ENCODE measurements around the gene ZFYVE28. TPM values are rescaled to one million over a fixed set of nuclear protein-coding genes. Genes with fewer than 3 reads are reported as not detected.

ZFYVE28 gene
- polyA plus RNA-seq, 4 donors: 2.3 to 3.1 (median 2.7) TPM

- no peak for DNase-seq (ENCODE audit: low read depth in 4 of 4, low spot score in 2 of 4)
These were observed 122.9 kb downstream of the ZFYVE28 start for GRCh38 chr4:2295500-2295899.

GRCh38 chr4:2292646-2293108 is 125.8 kb downstream of the ZFYVE28 start:
- DNase-seq (ENCODE audit: low read depth in 4 of 4, low spot score in 2 of 4): no peak

GRCh38 chr4:2291705-2292645 is 126.5 kb downstream of the ZFYVE28 start:
- DNase-seq (ENCODE audit: low read depth in 4 of 4, low spot score in 2 of 4): no peak

GRCh38 chr4:2290974-2291704 is 127.3 kb downstream of the ZFYVE28 start:
- DNase-seq (ENCODE audit: low read depth in 4 of 4, low spot score in 2 of 4): no peak

DNA sequence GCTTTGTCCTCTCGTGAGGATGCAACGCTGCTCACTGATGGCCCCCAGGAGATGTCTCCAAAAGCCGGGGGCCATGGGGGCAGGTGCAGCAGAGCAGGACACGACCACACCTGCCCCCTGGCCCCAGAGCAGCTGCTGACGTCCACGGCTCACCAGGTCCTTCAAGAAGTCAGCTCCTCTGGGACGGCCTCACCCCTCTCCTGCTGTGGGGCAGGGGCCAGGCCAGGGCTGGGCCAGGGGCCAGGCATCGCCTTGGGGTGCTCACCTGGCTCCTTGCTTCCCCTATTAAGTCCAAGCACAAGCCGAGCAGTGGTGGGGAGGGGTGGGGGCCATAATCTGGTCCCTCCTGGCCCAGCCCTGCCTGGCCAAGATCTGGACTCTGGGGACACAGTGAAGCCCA is 128.0 kb downstream of the ZFYVE28 start:
- DNase-seq (ENCODE audit: low read depth in 4 of 4, low spot score in 2 of 4): no peak

GRCh38 chr4:2289955-2290333 is 128.5 kb downstream of the ZFYVE28 start:
- no peak for DNase-seq (ENCODE audit: low read depth in 4 of 4, low spot score in 2 of 4)

DNA sequence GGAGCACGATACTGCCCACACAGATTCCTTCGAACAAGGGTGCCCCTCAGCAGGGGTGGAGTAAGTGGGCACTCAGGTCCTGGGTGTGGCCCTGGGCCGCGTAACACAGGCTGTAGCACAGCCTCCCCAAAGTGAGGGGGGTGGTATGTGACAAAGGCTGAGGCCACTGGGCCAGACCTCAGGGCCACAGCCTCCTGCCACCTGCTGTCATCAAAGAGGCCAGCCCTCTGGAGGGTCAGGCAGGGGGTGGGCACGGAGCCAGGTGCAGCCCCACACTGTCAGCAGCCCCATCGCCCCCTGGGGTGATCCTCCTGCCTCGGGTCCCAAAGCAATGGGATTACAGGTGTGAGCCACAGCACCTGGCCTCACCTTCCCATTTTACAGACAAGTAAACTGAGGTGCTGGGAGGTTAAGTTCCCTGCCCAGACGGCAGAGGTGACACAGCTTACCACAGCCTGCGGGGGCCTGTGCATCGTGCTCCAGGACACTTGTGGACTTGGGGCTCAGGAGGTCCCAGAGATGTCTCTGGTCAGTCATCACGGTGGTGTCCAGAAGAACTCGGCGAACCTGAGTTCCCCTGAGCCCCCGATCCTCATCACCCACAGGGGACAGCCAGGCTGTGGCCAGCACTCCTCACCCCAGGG is 129.0 kb downstream of the ZFYVE28 start:
- no peak for DNase-seq (ENCODE audit: low read depth in 4 of 4, low spot score in 2 of 4)

GRCh38 chr4:2288051-2288541 is 130.3 kb downstream of the ZFYVE28 start:
- no peak for DNase-seq (ENCODE audit: low read depth in 4 of 4, low spot score in 2 of 4)

DNA sequence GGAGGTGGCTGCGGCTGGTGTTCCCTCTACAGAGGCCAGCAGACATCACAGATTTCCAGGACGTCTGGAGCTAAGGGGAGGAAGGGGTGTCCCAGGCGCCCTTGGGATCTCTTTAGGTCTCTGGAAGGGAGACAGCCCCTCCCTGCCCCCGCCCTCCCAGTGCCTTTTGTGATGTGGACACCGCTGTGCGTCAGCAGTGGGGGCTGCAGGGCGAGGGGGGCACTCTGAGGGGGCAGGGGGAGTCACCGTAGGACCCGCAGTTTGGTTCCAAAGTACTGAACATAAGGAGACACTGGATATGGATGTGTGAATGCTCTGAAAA is 130.9 kb downstream of the ZFYVE28 start:
- DNase-seq (ENCODE audit: low read depth in 4 of 4, low spot score in 2 of 4): no peak

GRCh38 chr4:2286904-2287593 is 131.4 kb downstream of the ZFYVE28 start:
- DNase-seq (ENCODE audit: low read depth in 4 of 4, low spot score in 2 of 4): no peak

DNA sequence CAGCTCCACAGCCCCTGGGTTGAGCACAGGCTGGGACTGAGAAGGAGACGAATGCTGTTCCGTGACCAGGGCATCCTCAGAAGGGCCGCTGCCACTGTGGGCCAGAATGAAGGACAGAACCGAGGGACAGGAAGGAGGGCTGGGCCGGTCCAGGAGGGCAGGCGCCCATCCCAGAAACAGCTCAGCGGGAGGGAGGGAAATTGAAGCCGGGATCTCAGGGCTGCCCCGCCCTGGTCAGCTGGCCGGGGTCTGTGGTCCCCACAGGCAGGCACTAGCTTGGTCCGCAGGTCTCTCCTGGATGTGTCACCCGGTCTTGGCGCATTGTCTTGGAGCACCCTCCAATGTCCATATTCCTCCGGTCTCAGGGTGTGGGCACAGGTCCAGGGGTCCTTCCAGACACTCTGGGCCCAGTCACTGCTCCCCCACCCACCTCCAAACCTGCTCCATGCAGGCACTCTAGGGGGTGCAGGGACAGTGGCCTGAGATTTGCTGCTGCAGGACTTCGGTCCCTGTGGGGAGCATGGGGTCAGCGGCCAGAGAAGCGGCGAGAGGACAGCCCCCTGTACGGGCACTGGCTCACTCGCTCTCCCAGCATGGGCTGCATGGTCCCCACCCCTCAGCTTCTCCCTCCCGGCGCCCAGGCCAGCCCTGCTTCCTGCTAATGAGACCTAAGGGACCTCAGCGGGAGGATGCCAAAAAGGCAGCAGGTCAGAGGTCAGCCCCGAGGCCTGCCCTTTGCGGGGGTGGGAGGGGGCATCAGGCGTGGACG is 132.6 kb downstream of the ZFYVE28 start:
- no peak for DNase-seq (ENCODE audit: low read depth in 4 of 4, low spot score in 2 of 4)

DNA sequence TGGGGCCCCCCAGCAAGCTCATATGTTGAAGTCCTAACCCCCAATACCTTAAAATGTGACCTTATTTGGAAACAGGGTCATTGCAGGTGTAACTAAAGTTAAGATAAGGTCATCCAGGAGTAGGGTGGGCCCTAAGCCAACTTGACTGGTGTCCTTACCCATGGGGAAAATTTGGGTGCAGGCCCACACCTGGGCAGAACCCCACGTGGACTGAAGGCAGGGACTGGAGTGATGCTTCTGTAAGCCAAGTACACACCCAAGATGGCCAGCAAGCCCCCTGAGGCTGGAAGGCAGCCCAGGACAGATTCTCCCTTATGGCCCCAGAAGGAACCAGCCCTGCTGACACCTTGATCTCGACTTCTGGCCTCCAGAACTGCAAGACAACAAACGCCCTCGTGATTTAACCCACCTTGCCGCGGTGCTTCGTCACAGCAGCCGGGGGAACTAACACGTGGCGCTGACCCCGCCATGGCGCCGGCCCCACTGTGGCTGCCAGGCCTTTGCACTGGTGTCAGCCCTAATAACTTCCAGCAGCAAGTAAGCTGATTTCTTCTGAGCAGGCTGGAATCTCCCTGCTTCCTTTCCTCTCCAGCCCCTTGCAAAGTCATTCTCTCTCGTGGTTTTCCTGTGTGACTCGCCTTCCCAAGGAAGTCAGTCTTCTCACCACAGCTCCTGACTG is 133.4 kb downstream of the ZFYVE28 start:
- no peak for DNase-seq (ENCODE audit: low read depth in 4 of 4, low spot score in 2 of 4)

- DNase-seq (ENCODE audit: low read depth in 4 of 4, low spot score in 2 of 4): no peak
These were observed 134.1 kb downstream of the ZFYVE28 start for GRCh38 chr4:2284161-2284933.

DNA sequence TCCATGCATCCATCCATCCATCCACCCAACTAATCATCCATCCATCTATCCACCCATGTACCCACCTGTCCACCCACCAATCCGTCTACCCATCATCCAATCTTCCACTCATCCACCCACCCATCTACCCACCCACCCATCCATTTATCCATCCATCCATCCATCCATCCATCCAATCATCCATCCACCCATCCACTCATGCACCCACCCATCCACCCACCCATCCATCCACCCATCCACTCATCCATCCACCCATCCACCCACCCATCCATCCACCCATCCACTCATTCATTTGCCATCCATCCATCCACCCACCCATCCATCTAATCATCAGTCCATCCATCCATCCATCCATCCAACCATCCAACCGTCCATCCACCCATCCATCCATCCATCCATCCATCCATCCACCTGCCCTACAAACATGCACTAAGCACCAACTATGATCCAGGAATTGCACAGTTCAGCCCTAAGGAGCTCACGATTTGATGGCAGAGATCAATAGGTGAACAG is 135.2 kb downstream of the ZFYVE28 start:
- no peak for DNase-seq (ENCODE audit: low read depth in 4 of 4, low spot score in 2 of 4)

DNA sequence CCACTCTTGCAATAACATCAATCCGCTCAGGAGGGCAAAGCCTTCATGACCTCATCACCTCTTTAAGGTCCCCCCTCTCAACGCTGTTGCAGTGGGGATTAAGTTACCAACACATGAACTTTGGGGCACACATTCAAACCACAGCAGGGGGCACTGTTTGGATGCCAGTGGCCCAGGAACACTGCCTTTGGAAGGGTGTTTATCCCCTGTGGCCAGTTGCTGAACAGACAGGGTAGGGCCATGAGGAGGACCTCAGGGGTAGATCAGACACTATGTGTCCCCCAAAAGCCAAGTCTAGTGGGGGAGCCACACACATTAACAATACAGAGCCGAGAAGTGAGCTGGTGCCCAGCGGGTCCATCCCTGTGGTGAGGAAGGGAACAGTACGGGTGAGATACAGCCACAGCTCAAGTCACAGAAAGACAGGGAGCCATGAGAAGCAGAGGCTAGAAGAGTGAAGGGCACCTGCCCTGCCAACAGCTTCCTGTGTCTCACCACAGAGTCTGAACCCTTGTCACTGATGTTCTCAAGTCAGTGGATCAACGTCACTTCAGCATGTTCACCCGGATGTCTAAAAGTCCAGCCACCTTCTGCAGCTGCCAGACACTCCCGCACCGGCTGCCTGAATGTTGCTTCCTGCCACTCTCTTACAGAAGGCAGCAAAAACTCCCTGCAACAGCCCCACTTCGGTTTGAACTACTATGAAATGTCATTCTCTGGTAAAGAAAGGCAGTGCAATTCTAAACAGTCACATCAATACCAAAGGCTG is 136.7 kb downstream of the ZFYVE28 start:
- DNase-seq (ENCODE audit: low read depth in 4 of 4, low spot score in 2 of 4): no peak

- no peak for DNase-seq (ENCODE audit: low read depth in 4 of 4, low spot score in 2 of 4)
These were observed 137.7 kb downstream of the ZFYVE28 start for GRCh38 chr4:2280531-2281300.

- DNase-seq (ENCODE audit: low read depth in 4 of 4, low spot score in 2 of 4): no peak
These were observed 140.5 kb downstream of the ZFYVE28 start for GRCh38 chr4:2277956-2278355.
